ENCODE data around the gene PSME1. TPM values are rescaled to one million over a fixed set of nuclear protein-coding genes. Genes with fewer than 3 reads are reported as not detected.
A peak's percentile ranks its signal among the peaks of the same experiment; 100 is the strongest.

The PSME1 gene
- total and polyA plus RNA-seq, 2 of the 13 experiments (the other 11 are each of a cell fraction or from before 2014, with no cell fraction given) = 159 to 608 TPM

DNA sequence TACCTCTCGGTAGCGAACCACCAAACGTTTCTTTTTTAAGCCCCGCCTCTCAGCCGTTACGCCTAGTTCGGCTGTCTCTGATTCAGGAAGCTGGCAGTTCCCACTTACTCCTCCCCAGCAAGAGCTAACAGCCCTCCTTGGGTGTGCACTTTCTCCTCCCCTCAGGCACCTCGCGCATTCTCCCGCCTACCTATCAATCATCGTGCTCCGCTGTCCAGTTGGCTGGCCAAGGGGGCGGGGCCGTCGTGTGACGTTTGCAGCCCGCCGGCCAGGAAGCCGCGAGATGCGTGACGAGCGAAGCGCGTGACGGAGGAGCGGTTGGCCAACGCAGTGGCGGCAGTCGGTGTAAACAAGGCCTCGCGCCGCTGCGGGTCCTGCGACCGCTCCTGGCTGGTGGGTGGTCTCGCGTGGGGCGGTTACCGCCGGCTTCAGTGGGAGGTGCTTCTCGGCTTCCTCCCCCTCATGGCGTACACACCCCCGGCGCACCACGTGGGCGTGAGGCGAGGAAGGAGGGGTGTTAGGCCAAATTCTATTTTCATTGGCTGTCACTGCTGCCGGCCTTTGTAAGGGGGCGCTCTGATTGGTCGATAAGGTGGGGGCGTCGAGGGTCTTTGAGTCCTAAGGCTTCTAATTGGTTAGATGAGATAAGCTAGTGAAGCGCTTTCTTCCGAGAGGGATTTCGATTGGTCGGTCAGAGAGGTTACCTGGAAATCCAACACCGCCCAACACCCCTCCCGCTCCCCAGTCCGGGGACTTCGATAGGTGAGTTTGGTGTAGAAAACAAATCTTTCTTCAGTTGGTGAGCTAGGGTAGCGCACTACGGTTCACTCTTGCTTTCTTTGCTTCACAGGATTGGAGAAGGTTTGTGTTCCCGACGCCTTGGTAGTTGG lies 21.2 kb upstream of the PSME1 start, which contains the start of the genes DCAF11 and NRL (continued):
- TF ChIP-seq ZBTB21 (CRISPR knock-in tag; IDR thresholded peaks at IDR 0.05) = peak; percentile 99
- TF ChIP-seq, protein P1, sequence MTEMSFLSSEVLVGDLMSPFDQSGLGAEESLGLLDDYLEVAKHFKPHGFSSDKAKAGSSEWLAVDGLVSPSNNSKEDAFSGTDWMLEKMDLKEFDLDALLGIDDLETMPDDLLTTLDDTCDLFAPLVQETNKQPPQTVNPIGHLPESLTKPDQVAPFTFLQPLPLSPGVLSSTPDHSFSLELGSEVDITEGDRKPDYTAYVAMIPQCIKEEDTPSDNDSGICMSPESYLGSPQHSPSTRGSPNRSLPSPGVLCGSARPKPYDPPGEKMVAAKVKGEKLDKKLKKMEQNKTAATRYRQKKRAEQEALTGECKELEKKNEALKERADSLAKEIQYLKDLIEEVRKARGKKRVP (CRISPR knock-in tag; IDR thresholded peaks at IDR 0.05) = no peak
- TF ChIP-seq NR3C1 (CRISPR knock-in tag; IDR thresholded peaks at IDR 0.05) = no peak
- TF ChIP-seq GTF3A (CRISPR knock-in tag; conservative IDR thresholded peaks at IDR 0.05) = peak; percentile 57; the same call in 1 of the 2 replicates
- peak; percentile 99 for TF ChIP-seq ZNF44 (CRISPR knock-in tag; IDR thresholded peaks at IDR 0.05)
- no peak for TF ChIP-seq FOSL1 (CRISPR knock-in tag; IDR thresholded peaks at IDR 0.05; ENCODE audit: borderline replicate concordance)
- no peak for TF ChIP-seq ATF1 (CRISPR knock-in tag; IDR thresholded peaks at IDR 0.05)
- no peak for TF ChIP-seq ZKSCAN1 (IDR thresholded peaks at IDR 0.05; ENCODE audit: low read length)
- no peak for TF ChIP-seq ZC3H13 (CRISPR knock-in tag; IDR thresholded peaks at IDR 0.05)
- TF ChIP-seq RBM22 (optimal IDR thresholded peaks at IDR 0.05; ENCODE audit: low read length) = peak; percentile 3
- TF ChIP-seq KLF12 (CRISPR knock-in tag; IDR thresholded peaks at IDR 0.05; ENCODE audit: borderline replicate concordance) = peak; percentile 93
- TF ChIP-seq, protein P2, sequence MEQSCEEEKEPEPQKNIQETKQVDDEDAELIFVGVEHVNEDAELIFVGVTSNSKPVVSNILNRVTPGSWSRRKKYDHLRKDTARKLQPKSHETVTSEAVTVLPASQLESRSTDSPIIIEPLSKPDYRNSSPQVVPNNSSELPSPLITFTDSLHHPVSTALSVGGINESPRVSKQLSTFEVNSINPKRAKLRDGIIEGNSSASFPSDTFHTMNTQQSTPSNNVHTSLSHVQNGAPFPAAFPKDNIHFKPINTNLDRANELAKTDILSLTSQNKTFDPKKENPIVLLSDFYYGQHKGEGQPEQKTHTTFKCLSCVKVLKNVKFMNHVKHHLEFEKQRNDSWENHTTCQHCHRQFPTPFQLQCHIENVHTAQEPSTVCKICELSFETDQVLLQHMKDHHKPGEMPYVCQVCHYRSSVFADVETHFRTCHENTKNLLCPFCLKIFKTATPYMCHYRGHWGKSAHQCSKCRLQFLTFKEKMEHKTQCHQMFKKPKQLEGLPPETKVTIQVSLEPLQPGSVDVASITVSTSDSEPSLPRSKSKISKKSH (CRISPR knock-in tag; IDR thresholded peaks at IDR 0.05; ENCODE audit: borderline replicate concordance) = peak; percentile 99
- no peak for TF ChIP-seq SSRP1 (CRISPR knock-in tag; IDR thresholded peaks at IDR 0.05)
- TF ChIP-seq GZF1 (CRISPR knock-in tag; IDR thresholded peaks at IDR 0.05) = peak; percentile 87
- peak; percentile 87 for TF ChIP-seq KDM3A (CRISPR knock-in tag; IDR thresholded peaks at IDR 0.05; ENCODE audit: low read depth)
- TF ChIP-seq, protein P3, sequence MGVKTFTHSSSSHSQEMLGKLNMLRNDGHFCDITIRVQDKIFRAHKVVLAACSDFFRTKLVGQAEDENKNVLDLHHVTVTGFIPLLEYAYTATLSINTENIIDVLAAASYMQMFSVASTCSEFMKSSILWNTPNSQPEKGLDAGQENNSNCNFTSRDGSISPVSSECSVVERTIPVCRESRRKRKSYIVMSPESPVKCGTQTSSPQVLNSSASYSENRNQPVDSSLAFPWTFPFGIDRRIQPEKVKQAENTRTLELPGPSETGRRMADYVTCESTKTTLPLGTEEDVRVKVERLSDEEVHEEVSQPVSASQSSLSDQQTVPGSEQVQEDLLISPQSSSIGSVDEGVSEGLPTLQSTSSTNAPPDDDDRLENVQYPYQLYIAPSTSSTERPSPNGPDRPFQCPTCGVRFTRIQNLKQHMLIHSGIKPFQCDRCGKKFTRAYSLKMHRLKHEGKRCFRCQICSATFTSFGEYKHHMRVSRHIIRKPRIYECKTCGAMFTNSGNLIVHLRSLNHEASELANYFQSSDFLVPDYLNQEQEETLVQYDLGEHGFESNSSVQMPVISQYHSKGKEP (CRISPR knock-in tag; IDR thresholded peaks at IDR 0.05) = peak; percentile 82; the same call in 1 of the 2 replicates
- TF ChIP-seq RARG (CRISPR knock-in tag; IDR thresholded peaks at IDR 0.05; ENCODE audit: low read depth) = peak; percentile 91; the same call in 1 of the 2 replicates
- TF ChIP-seq, protein P4, sequence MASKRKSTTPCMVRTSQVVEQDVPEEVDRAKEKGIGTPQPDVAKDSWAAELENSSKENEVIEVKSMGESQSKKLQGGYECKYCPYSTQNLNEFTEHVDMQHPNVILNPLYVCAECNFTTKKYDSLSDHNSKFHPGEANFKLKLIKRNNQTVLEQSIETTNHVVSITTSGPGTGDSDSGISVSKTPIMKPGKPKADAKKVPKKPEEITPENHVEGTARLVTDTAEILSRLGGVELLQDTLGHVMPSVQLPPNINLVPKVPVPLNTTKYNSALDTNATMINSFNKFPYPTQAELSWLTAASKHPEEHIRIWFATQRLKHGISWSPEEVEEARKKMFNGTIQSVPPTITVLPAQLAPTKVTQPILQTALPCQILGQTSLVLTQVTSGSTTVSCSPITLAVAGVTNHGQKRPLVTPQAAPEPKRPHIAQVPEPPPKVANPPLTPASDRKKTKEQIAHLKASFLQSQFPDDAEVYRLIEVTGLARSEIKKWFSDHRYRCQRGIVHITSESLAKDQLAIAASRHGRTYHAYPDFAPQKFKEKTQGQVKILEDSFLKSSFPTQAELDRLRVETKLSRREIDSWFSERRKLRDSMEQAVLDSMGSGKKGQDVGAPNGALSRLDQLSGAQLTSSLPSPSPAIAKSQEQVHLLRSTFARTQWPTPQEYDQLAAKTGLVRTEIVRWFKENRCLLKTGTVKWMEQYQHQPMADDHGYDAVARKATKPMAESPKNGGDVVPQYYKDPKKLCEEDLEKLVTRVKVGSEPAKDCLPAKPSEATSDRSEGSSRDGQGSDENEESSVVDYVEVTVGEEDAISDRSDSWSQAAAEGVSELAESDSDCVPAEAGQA (IDR thresholded peaks at IDR 0.05; ENCODE audit: low read depth) = peak; percentile 95
- TF ChIP-seq, protein P4 (CRISPR knock-in tag; IDR thresholded peaks at IDR 0.05; ENCODE audit: borderline replicate concordance) = peak; percentile 63

Measured in HepG2 (cell line).